Neural cell (in vitro differentiated cells): ENCODE measurements around the gene LRTM1. TPM values are rescaled to one million over a fixed set of nuclear protein-coding genes. Genes with fewer than 3 reads are reported as not detected.

Experiments
- H2AFZ ChIP-seq: fragments of 200-600, 300-800 bp; sonication (generic), shearing (Covaris generic); 2 replicates; pipeline ENCODE4 v1.6.0; 2014; ENCODE audit warnings: low read depth, mild to moderate bottlenecking, antibody characterized with exemption, low read length, moderate library complexity
- H3F3A ChIP-seq: fragments of 200-600 bp; shearing (Covaris generic); 2 replicates; pipeline ENCODE4 v1.6.1; 2016; ENCODE audit warnings: mild to moderate bottlenecking, moderate library complexity, mixed read lengths, antibody characterized with exemption, low read length; ENCODE audit not compliant: insufficient read depth, poor library complexity, severe bottlenecking
- H3K27ac ChIP-seq: fragments of 200-600, 300-800 bp; sonication (generic), shearing (Covaris generic); 2 replicates; pipeline ENCODE4 v1.5.1; 2014; ENCODE audit warnings: mild to moderate bottlenecking, low read length, moderate library complexity
- H3K27me3 ChIP-seq: fragments of 300-800, 200-600 bp; sonication (generic), shearing (Covaris generic); 2 replicates; pipeline ENCODE4 v1.6.0; 2014; ENCODE audit warnings: mild to moderate bottlenecking, low read depth, low read length, moderate library complexity; ENCODE audit not compliant: insufficient read depth
- H3K36me3 ChIP-seq: fragments of 300-800, 200-600 bp; sonication (generic), shearing (Covaris generic); 2 replicates; pipeline ENCODE4 v1.5.1; 2014; ENCODE audit warnings: mild to moderate bottlenecking, antibody characterized with exemption, low read length, moderate library complexity; ENCODE audit not compliant: insufficient read depth
- H3K4me2 ChIP-seq: fragments of 300-800, 200-600 bp; sonication (generic), shearing (Covaris generic); 2 replicates; pipeline ENCODE4 v1.6.0; 2014; ENCODE audit warnings: mild to moderate bottlenecking, low read length
- H3K4me3 ChIP-seq: fragments of 300-800, 200-600 bp; sonication (generic), shearing (Covaris generic); 2 replicates; pipeline ENCODE4 v1.5.1; 2014; ENCODE audit warnings: mild to moderate bottlenecking, low read length, moderate library complexity
- H3K79me2 ChIP-seq: fragments of 200-600 bp; shearing (Covaris generic); replicated peaks from 2 replicates; pipeline ENCODE4 v1.6.0; 2014; ENCODE audit warnings: mild to moderate bottlenecking, low read length, moderate library complexity; ENCODE audit not compliant: insufficient read depth
- H3K9ac ChIP-seq: fragments of 300-800, 200-600 bp; sonication (generic), shearing (Covaris generic); 2 replicates; pipeline ENCODE4 v1.6.1; 2016; ENCODE audit warnings: mild to moderate bottlenecking, low read length, mixed read lengths
- H3K9me2 ChIP-seq: fragments of 200-600 bp; shearing (Covaris generic); 2 replicates; pipeline ENCODE4 v1.6.1; 2016; ENCODE audit warnings: mild to moderate bottlenecking, low read length, mixed read lengths; ENCODE audit not compliant: insufficient read depth
- H3K9me3 ChIP-seq: fragments of 200-600, 300-800 bp; sonication (generic), shearing (Covaris generic); 2 replicates; pipeline ENCODE4 v1.6.1; 2016; ENCODE audit warnings: mild to moderate bottlenecking, mixed run types, low read length, moderate library complexity, mixed read lengths
- H4K20me1 ChIP-seq: fragments of 200-600 bp; shearing (Covaris generic); 2 replicates; pipeline ENCODE4 v1.6.1; 2016; ENCODE audit warnings: mild to moderate bottlenecking, mixed run types; ENCODE audit not compliant: insufficient read depth
- CTCF ChIP-seq: fragments of 450-650 bp; IDR thresholded peaks from 2 replicates; pipeline ENCODE4 v1.5.1; 2014; ENCODE audit warnings: antibody characterized with exemption, mild to moderate bottlenecking, moderate library complexity; ENCODE audit not compliant: poor library complexity, severe bottlenecking
- EP300 ChIP-seq: fragments of 450-650 bp; conservative IDR thresholded peaks from 2 replicates; pipeline ENCODE4 v1.6.1; 2014; ENCODE audit warnings: antibody characterized with exemption, mild to moderate bottlenecking, moderate library complexity; ENCODE audit not compliant: poor library complexity, severe bottlenecking
- EZH2 ChIP-seq: fragments of 200-600, 300-800 bp; shearing (Covaris generic), sonication (generic); IDR thresholded peaks from 2 replicates; pipeline ENCODE4 v1.6.1; 2014; ENCODE audit warnings: antibody characterized with exemption, low read length, borderline replicate concordance, mild to moderate bottlenecking; ENCODE audit not compliant: insufficient read depth, poor library complexity, severe bottlenecking
- MXI1 ChIP-seq: fragments of 450-650 bp; conservative IDR thresholded peaks from 2 replicates; pipeline ENCODE4 v1.6.1; 2014; ENCODE audit warnings: antibody characterized with exemption, mild to moderate bottlenecking; ENCODE audit not compliant: poor library complexity, severe bottlenecking
- POLR2AphosphoS5 ChIP-seq: IDR thresholded peaks from 2 replicates; pipeline ENCODE4 v1.6.1; 2012
- RAD21 ChIP-seq: fragments of 450-650 bp; conservative IDR thresholded peaks from 2 replicates; pipeline ENCODE4 v1.6.1; 2014; ENCODE audit warnings: antibody characterized with exemption, mild to moderate bottlenecking, moderate library complexity
- REST ChIP-seq: IDR thresholded peaks from 2 replicates; pipeline ENCODE4 v1.6.1; 2012; ENCODE audit warnings: borderline replicate concordance
- SMC3 ChIP-seq: fragments of 450-650 bp; conservative IDR thresholded peaks from 2 replicates; pipeline ENCODE4 v1.6.1; 2014; ENCODE audit warnings: antibody characterized with exemption, mild to moderate bottlenecking, moderate library complexity; ENCODE audit not compliant: poor library complexity
- TAF1 ChIP-seq: IDR thresholded peaks from 2 replicates; pipeline ENCODE4 v1.6.1; 2012; ENCODE audit warnings: low read depth
- polyA plus RNA-seq: library from polyadenylated mRNA; depleted of rRNA; stranded (reverse); fragments of >200 nt; gene quantifications from 2 replicates; pipeline ENCODE4 v1.2.3, GENCODE V29; 2014

Gene LRTM1
- polyA plus RNA-seq, 1 donor from 2014 or later = not detected

DNA sequence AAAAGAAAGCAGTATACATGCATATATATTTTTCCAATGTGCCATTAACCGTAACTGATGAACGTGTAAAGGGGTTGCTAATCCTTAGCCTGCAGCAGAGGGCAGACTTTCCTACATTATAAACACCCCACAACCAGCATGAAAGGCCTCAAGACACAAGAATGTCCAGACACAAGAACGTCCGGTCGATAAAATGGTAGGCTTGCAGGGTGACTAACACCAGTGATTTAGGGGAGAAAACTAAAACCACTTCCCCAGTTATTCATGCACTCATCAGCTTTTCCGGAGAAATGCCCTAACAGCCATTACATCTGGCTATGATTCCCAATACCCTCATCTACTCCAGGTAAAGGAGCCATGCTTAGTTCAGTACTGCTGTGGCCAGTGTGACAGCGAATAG is 57.4 kb downstream of the LRTM1 start:
- TF ChIP-seq RAD21 (peak; percentile 71), EP300 (no peak), SMC3 (peak; percentile 73), CTCF (peak; percentile 69), REST (no peak), EZH2 (no peak), POLR2AphosphoS5 (no peak), MXI1 (no peak), TAF1 (no peak)
- H4K20me1 ChIP-seq = no peaks in the 10 kb centered on the region
- H3F3A ChIP-seq = no peaks in the 10 kb centered on the region
- H3K4me3 ChIP-seq = no peak overlapping the region
- no peak overlapping the region for H3K9ac ChIP-seq
- no peak overlapping the region for H3K4me2 ChIP-seq
- no peaks in the 10 kb centered on the region for H3K9me3 ChIP-seq
- H3K9me2 ChIP-seq = no peaks in the 10 kb centered on the region
- H2AFZ ChIP-seq = no peak overlapping the region
- H3K79me2 ChIP-seq = no peaks in the 10 kb centered on the region
- no peaks in the 10 kb centered on the region for H3K36me3 ChIP-seq
- no peak overlapping the region for H3K27ac ChIP-seq
- H3K27me3 ChIP-seq = no peaks in the 10 kb centered on the region
